WTC11 (cell line): Measurements from ENCODE around the gene GAB4.

Experiments
- CTCF ChIP-seq: fragments of 200-600 bp; IDR thresholded peaks from 2 replicates; pipeline ENCODE4 v1.8.0; 2022; ENCODE audit warnings: antibody characterized with exemption
- E2F1 ChIP-seq: sonication (generic); formaldehyde crosslinking; IDR thresholded peaks from 2 replicates; pipeline ENCODE4 v1.8.0; 2022; ENCODE audit warnings: mild to moderate bottlenecking, missing genetic modification reagents
- FOXJ3 ChIP-seq: sonication (generic); formaldehyde crosslinking; IDR thresholded peaks from 2 replicates; pipeline ENCODE4 v1.9.0; 2021; ENCODE audit warnings: missing genetic modification reagents, mild to moderate bottlenecking, borderline replicate concordance
- NFYB ChIP-seq: sonication (generic); formaldehyde crosslinking; conservative IDR thresholded peaks from 2 replicates; pipeline ENCODE4 v1.8.0; 2022; ENCODE audit warnings: low read depth, missing genetic modification reagents

- TF ChIP-seq CTCF (no peak), E2F1 (CRISPR knock-in tag) (no peak), NFYB (CRISPR knock-in tag) (no peak), FOXJ3 (CRISPR knock-in tag) (no peak)
Observed at GRCh38 chr22:16932577-16932976, 75.4 kb downstream of the GAB4 start.
